Measurements from ENCODE around the gene SNF8.

The SNF8 gene

GRCh38 chr17:48973806-48974205, 29.2 kb upstream of the SNF8 start:
- TF ChIP-seq, protein P1, sequence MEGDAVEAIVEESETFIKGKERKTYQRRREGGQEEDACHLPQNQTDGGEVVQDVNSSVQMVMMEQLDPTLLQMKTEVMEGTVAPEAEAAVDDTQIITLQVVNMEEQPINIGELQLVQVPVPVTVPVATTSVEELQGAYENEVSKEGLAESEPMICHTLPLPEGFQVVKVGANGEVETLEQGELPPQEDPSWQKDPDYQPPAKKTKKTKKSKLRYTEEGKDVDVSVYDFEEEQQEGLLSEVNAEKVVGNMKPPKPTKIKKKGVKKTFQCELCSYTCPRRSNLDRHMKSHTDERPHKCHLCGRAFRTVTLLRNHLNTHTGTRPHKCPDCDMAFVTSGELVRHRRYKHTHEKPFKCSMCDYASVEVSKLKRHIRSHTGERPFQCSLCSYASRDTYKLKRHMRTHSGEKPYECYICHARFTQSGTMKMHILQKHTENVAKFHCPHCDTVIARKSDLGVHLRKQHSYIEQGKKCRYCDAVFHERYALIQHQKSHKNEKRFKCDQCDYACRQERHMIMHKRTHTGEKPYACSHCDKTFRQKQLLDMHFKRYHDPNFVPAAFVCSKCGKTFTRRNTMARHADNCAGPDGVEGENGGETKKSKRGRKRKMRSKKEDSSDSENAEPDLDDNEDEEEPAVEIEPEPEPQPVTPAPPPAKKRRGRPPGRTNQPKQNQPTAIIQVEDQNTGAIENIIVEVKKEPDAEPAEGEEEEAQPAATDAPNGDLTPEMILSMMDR (IDR thresholded peaks at IDR 0.05), result no peak
- Histone ChIP-seq H3K4me1 (no peaks in the 10 kb centered on the region), H2AFZ (no peak overlapping the region), H3K27me3 (ENCODE audit: control insufficient read depth, insufficient read depth, low read length) (no peaks in the 10 kb centered on the region), H3K4me2 (ENCODE audit: low read length) (no peak overlapping the region), H3K36me3 (ENCODE audit: control insufficient read depth, insufficient read depth, low read length) (no peaks in the 10 kb centered on the region), H3K9ac (no peak overlapping the region), H3K27ac (no peak overlapping the region), H3K79me2 (no peaks in the 10 kb centered on the region), H3K9me3 (ENCODE audit: control insufficient read depth, low read length) (no peaks in the 10 kb centered on the region), H3K4me3 (ENCODE audit: low read depth, low read length) (no peak overlapping the region)

DNA sequence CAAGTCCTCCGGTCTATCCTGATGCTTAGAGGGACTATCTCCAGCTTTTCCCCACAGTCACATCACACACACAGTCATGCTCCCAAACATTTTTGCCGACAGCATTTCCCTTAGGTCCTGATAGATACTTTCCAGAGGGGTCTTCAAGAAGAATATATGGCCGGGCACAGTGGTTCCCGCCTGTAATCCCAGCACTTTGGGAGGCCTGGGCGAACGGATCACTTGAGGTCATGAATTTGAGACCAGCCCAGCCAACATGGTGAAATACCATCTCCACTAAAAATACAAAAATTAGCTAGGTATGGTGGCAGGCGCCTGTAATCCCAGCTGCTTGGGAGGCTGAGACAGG, 28.1 kb upstream of the SNF8 start:
- Histone ChIP-seq H3K27me3 (ENCODE audit: control insufficient read depth, insufficient read depth, low read length) (no peaks in the 10 kb centered on the region), H3K9ac (no peak overlapping the region), H3K27ac (no peak overlapping the region)

DNA sequence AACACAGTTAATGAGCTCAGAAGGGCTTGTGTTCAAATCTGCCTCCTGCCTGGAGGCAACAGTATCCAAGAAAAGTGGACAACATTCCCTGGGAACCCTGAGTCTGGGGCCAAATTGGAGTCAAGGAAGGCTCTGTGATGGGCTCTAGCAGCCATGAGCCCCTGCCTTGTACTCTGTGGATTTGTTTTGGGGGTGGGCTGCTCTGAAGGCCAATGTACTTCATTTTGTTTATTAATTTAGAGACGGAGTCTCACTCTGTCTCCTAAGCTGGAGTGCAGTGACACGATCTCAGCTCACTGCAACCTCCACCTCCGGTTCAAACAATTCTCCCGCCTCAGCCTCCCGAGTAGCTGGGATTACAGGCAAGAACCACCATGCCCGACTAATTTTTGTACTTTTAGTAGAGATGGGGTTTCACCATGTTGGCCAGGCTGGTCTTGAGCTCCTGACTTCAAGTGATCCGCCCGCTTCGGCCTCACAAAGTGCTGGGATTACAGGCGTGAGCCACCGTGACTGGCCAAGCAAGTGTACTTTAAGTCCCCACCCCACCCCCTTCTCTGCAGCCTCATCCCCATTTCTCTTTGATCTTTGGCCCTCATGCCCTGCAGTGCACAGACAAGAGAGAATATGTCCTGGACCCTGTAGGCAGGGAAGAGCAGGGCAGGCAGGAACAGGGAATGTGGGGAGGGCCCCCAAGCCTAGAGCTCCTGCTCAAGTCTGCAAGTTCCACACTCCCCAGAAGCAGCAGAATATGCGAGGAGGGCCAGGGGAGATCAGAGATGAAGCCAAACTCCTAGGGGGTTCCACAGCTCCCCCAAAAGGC, 26.4 kb upstream of the SNF8 start:
- Histone ChIP-seq H3K27me3 (ENCODE audit: control insufficient read depth, insufficient read depth, low read length) (no peaks in the 10 kb centered on the region), H3K4me3 (ENCODE audit: low read depth, low read length) (no peak overlapping the region), H3K79me2 (no peaks in the 10 kb centered on the region), H3K4me2 (ENCODE audit: low read length) (no peak overlapping the region), H2AFZ (no peak overlapping the region), H3K4me1 (no peaks in the 10 kb centered on the region), H3K9ac (no peak overlapping the region), H3K27ac (no peak overlapping the region), H3K9me3 (ENCODE audit: control insufficient read depth, low read length) (no peaks in the 10 kb centered on the region), H3K36me3 (ENCODE audit: control insufficient read depth, insufficient read depth, low read length) (no peaks in the 10 kb centered on the region)
- TF ChIP-seq, protein P1 (IDR thresholded peaks at IDR 0.05), result no peak

More for the DNA sequence above, 28.1 kb upstream of the SNF8 start:
- Histone ChIP-seq H3K79me2 (no peaks in the 10 kb centered on the region), H3K4me2 (ENCODE audit: low read length) (no peak overlapping the region), H3K4me1 (no peaks in the 10 kb centered on the region), H3K4me3 (ENCODE audit: low read depth, low read length) (no peak overlapping the region), H3K9me3 (ENCODE audit: control insufficient read depth, low read length) (no peaks in the 10 kb centered on the region), H2AFZ (no peak overlapping the region), H3K36me3 (ENCODE audit: control insufficient read depth, insufficient read depth, low read length) (no peaks in the 10 kb centered on the region)
- TF ChIP-seq, protein P1 (IDR thresholded peaks at IDR 0.05), result no peak

- TF ChIP-seq, protein P1 (IDR thresholded peaks at IDR 0.05), result no peak
- no peak overlapping the region for H3K9ac ChIP-seq
- H2AFZ ChIP-seq, result no peak overlapping the region
- no peaks in the 10 kb centered on the region for H3K27me3 ChIP-seq (ENCODE audit: control insufficient read depth, insufficient read depth, low read length)
- H3K79me2 ChIP-seq, result no peaks in the 10 kb centered on the region
- H3K36me3 ChIP-seq (ENCODE audit: control insufficient read depth, insufficient read depth, low read length), result no peaks in the 10 kb centered on the region
- no peak overlapping the region for H3K27ac ChIP-seq
- no peaks in the 10 kb centered on the region for H3K9me3 ChIP-seq (ENCODE audit: control insufficient read depth, low read length)
- H3K4me3 ChIP-seq (ENCODE audit: low read depth, low read length), result no peak overlapping the region
- no peaks in the 10 kb centered on the region for H3K4me1 ChIP-seq
- H3K4me2 ChIP-seq (ENCODE audit: low read length), result no peak overlapping the region
These were observed 25.6 kb upstream of the SNF8 start for GRCh38 chr17:48970224-48970623.
